Psoas muscle (tissue), 8 donors: ENCODE measurements around the gene RNF213. TPM values are rescaled to one million over a fixed set of nuclear protein-coding genes. Genes with fewer than 3 reads are reported as not detected.
A peak's percentile ranks its signal among the peaks of the same experiment; 100 is the strongest.

Source experiments
- ATAC-seq, 4 donors: fragments of 200-7000 bp; cut with Tn5 transposase; one replicate each; pipeline ENCODE4 v1.9.1; 2020; ENCODE audit warnings: moderate library complexity in 3 of 4, mild to moderate bottlenecking in 2 of 4
- DNase-seq, 2 donors: peaks; one replicate each; pipeline ENCODE4 v3.0.0-alpha.2; 2020
- H3K27ac ChIP-seq: fragments of 200-600 bp; one replicate; pipeline ENCODE4 v1.8.0; 2022
- H3K27me3 ChIP-seq, 3 donors: fragments of 200-600 bp in 1 of 3; one replicate each; pipeline versions ENCODE4 v1.6.1 to v1.8.0; 2013 to 2022; ENCODE audit warnings: low read length in 2 of 3, mild to moderate bottlenecking in 2 of 3, moderate library complexity in 1 of 3; ENCODE audit not compliant: insufficient read depth in 3 of 3
- H3K36me3 ChIP-seq, 2 donors: fragments of 200-600 bp in 1 of 2; one replicate each; pipeline versions ENCODE4 v1.6.1 to v1.8.0; 2013 to 2022; ENCODE audit warnings: low read depth in 1 of 2, mild to moderate bottlenecking in 1 of 2, moderate library complexity in 1 of 2; ENCODE audit not compliant: insufficient read depth in 1 of 2
- H3K4me1 ChIP-seq: fragments of 200-600 bp; one replicate; pipeline ENCODE4 v1.8.0; 2022
- H3K4me3 ChIP-seq: fragments of 200-600 bp; one replicate; pipeline ENCODE4 v1.8.0; 2022; ENCODE audit warnings: mild to moderate bottlenecking
- H3K9me3 ChIP-seq: fragments of 200-600 bp; one replicate; pipeline ENCODE4 v1.8.0; 2022
- WGBS, 3 donors: extraction: QIAGEN DNeasy Blood & Tissue Kit; methylation state at CpG; one replicate each; pipeline versions ENCODE4 v1.1.6 to v1.1.7; 2013; 5-methylcytosine and 5-hydroxymethylcytosine counted together
- intact Hi-C, 2 donors: fragments of 100-400 bp; cut with DNase I; formaldehyde crosslinking; loops; one replicate each; pipeline versions ENCODE4 v1.11.0 to v1.14.2; 2022
- polyA plus RNA-seq, 3 donors: library from polyadenylated mRNA; stranded (reverse); fragments of 200-250 nt; gene quantifications; one replicate each; pipeline ENCODE4 v1.2.3, GENCODE V29; 2013
- total RNA-seq, 4 donors: library from RNA; stranded (reverse); fragmentation: NEBNext Ultra II Directional in 2 of 4; extraction: Animal tissue kit (Norgen Biotek cat#: 25700) in 2 of 4; gene quantifications; one replicate each; pipeline versions ENCODE4 v1.2.1 to v1.2.4, GENCODE V29; 2021 to 2023
- TF ChIP-seq, protein P1 (sequence below): fragments of 200-600 bp; IDR thresholded peaks from one replicate; pipeline ENCODE4 v1.8.0; 2022; ENCODE audit warnings: antibody characterized with exemption
- donor health status: healthy with polysubstance abuse.
- donor health status: DM: no; HTN: no; CAD: no; lungs with moderate emphysema.
- donor health status: Bipolar disorder and iron deficiency.
- donor health status: healthy.
- donor health status: DM: yes; HTN: yes; CAD: no.
- donor health status: DM: no; HTN: no; CAD: no.
- donor health status: DM: no; HTN: no; CAD: no.
- donor health status: DM: yes; HTN: yes; CAD: no.

The RNF213 gene
- total and polyA plus RNA-seq, 7 donors: 10.2 to 42.0 (median 33.7) TPM

DNA sequence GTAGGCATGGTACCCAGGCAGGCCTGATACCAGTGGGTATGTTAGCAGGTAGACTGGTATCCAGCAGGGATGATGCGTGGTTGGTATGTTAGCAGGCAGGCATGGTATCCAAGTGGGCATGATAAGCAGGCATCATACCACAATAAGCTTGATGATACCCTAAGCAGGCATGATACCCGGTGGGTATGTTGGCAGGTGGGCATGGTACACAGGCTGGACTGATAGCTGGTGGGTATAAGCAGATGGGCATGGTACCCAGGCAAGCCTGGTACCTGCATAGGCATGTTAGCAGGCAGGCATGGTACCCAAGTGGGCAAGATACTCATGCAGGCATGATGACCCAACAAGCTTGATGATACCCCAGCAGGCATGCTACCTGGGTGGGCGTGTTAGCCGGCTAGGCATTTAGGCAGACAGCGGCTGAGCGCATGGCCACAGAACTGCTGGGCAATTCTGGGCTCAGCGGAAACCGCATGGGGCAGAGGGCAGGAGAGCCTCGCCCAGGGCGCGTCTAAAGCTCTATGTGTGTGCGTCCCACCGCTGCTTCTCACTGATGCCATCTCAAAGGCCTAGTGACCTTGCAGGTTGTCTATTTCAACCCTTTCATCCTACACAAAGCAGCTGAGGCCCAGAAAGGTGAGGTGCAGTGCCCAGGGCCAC is 42.8 kb upstream of the RNF213 start:
- H3K4me1 ChIP-seq: peaks cover 6% of the 10 kb centered on the region
- no peak overlapping the region for H3K27ac ChIP-seq
- WGBS, 3 donors: 93 to 97% (median 96%) methylated on average over 13 of the region's 13 CpGs
- H3K9me3 ChIP-seq: no peaks in the 10 kb centered on the region
- no peaks in the 10 kb centered on the region for H3K27me3 ChIP-seq
- H3K36me3 ChIP-seq: peaks cover 0 to 51% of the 10 kb centered on the region in 2 donors
- TF ChIP-seq, protein P1, sequence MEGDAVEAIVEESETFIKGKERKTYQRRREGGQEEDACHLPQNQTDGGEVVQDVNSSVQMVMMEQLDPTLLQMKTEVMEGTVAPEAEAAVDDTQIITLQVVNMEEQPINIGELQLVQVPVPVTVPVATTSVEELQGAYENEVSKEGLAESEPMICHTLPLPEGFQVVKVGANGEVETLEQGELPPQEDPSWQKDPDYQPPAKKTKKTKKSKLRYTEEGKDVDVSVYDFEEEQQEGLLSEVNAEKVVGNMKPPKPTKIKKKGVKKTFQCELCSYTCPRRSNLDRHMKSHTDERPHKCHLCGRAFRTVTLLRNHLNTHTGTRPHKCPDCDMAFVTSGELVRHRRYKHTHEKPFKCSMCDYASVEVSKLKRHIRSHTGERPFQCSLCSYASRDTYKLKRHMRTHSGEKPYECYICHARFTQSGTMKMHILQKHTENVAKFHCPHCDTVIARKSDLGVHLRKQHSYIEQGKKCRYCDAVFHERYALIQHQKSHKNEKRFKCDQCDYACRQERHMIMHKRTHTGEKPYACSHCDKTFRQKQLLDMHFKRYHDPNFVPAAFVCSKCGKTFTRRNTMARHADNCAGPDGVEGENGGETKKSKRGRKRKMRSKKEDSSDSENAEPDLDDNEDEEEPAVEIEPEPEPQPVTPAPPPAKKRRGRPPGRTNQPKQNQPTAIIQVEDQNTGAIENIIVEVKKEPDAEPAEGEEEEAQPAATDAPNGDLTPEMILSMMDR: no peak
- ATAC-seq: no peak
- no peak overlapping the region for H3K4me3 ChIP-seq
- intact Hi-C loops: loop anchor here in 1 of 2 donors (5.0 kb wide), 2 partner anchors 44 to 71 kb away; partner anchors contain the start of genes EIF4A3 and RNF213
- no peak for DNase-seq

DNA sequence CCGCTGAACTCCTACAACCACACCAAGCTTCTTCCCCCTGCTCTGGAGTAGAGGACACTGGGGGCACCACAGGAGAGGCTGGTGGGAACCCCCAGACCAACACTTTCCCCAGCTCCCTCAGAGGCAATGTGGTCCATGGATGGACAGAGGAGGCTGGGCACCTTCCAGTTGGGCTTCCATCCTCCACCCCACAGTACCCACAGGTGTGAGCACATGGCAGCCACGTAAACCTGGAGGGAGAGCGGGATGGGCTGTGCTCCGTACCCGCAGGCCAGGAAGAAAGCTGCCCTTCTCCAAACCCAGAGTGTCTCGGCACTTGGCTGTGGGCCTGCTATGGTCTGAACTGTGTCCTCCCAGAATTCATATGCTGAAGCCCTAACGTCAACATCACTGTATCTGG is 42.3 kb upstream of the RNF213 start:
- 84 to 90% (median 86%) methylated on average over 7 of the region's 7 CpGs for WGBS, 3 donors
- Histone ChIP-seq H3K4me3 (no peak overlapping the region), H3K9me3 (no peaks in the 10 kb centered on the region), H3K36me3 (peaks cover 0 to 45% of the 10 kb centered on the region in 2 donors), H3K27me3 (no peaks in the 10 kb centered on the region), H3K4me1 (peaks cover 6% of the 10 kb centered on the region), H3K27ac (no peak overlapping the region)
- intact Hi-C loops: loop anchor here in 1 of 2 donors (5.0 kb wide), 2 partner anchors 44 to 71 kb away; partner anchors contain the start of genes EIF4A3 and RNF213
- TF ChIP-seq, protein P1: no peak
- ATAC-seq (no peak), DNase-seq (no peak)

DNA sequence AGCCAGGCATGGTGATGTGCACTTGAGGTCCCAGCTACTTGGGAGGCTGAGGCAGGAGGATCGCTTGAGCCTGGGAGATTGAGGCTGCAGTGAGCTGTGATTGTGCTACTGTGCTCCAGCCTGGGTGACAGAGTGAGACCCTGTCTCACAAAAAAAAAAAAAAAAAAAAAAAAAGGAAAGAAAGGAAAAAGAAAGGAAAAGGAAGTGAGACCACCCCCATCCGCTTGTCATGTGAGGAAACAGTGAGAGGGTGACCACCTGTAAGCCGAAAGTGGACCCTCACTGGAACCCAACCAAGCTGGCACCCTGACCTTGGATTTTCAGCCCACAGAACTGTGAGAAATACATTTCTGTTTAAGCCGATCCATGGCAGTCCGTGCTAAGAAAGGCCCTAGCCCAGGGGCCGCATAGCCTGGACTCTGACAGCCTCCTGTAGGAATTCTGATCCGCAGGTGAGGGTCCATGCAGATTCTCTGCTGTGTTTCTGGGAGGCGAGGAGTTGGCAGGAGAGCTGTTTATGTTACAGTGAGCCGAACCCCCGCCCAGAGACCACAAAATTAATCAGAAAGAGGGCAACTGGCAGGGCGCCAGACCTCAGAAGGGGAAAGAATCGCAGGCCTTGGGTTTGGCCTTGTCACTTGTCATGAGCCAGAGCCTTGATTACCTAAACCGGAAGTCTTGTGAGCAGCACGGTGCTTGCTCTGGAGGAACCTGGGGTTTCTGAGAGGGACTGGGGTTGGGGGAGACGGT is 41.5 kb upstream of the RNF213 start:
- TF ChIP-seq, protein P1: no peak
- H3K4me1 ChIP-seq: peaks cover 6% of the 10 kb centered on the region
- peak; percentile 21 to 51 (median 42) for ATAC-seq
- no peaks in the 10 kb centered on the region for H3K9me3 ChIP-seq
- H3K27ac ChIP-seq: peak overlapping the region; percentile 89
- intact Hi-C loops: loop anchor here in 1 of 2 donors (5.0 kb wide), 2 partner anchors 43 to 72 kb away; partner anchors contain the start of genes EIF4A3 and RNF213
- H3K27me3 ChIP-seq: no peaks in the 10 kb centered on the region
- 48 to 59% (median 49%) methylated on average over 15 of the region's 15 CpGs for WGBS, 3 donors
- peaks cover 0 to 37% of the 10 kb centered on the region in 2 donors for H3K36me3 ChIP-seq
- peak; percentile 78 to 80 for DNase-seq
- peak overlapping the region; percentile 96 for H3K4me3 ChIP-seq

DNA sequence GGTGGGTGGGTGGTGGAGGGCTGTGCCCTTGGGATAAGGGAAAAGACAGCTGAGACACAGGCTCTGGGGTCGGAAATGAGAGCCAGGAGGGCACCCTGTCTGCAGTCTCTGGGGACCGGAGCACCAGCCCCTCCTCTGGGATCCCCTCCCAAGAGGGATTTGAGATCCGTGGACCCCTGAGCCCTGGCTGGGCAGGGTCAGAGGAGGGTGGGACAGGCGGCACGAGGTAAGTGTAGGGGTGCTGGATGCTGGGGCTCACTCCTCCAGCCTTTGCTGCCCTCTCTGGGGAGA is 40.9 kb upstream of the RNF213 start:
- 4 to 8% (median 5%) methylated on average over 5 of the region's 5 CpGs for WGBS, 3 donors
- intact Hi-C loops: loop anchor here in 1 of 2 donors (5.0 kb wide), 2 partner anchors 43 to 72 kb away; partner anchors contain the start of genes EIF4A3 and RNF213
- no peak for ATAC-seq

More for the DNA sequence above, 40.9 kb upstream of the RNF213 start:
- peak overlapping the region; percentile 89 for H3K27ac ChIP-seq
- TF ChIP-seq, protein P1: no peak
- no peaks in the 10 kb centered on the region for H3K27me3 ChIP-seq
- no peaks in the 10 kb centered on the region for H3K9me3 ChIP-seq
- H3K4me1 ChIP-seq: peaks cover 6% of the 10 kb centered on the region
- DNase-seq: peak in 1 of 2 donors; percentile 8
- peak overlapping the region; percentile 96 for H3K4me3 ChIP-seq
- H3K36me3 ChIP-seq: peaks cover 0 to 33% of the 10 kb centered on the region in 2 donors
